Caki2 (cell line): ENCODE data around the gene CENPM. TPM values are rescaled to one million over a fixed set of nuclear protein-coding genes. Genes with fewer than 3 reads are reported as not detected.

Experiments used
- DNase-seq: peaks from one replicate; pipeline ENCODE4 v3.0.0-alpha.2; 2015; ENCODE audit warnings: low read depth
- in situ Hi-C: cut with HindIII; loops from 2 replicates; pipeline ENCODE4 v1.10.0; 2016; ENCODE audit warnings: low sequenced_read_pairs, low pct_unique_long_range_greater_than_20kb, mixed read lengths
- total RNA-seq: library from RNA; depleted of rRNA; stranded (reverse); fragments of >200 nt; shearing (Covaris generic); gene quantifications from 2 replicates; pipeline ENCODE4 v1.2.3, GENCODE V29; 2014; ENCODE audit warnings: low replicate concordance; rRNA removed

Gene CENPM, protein sequence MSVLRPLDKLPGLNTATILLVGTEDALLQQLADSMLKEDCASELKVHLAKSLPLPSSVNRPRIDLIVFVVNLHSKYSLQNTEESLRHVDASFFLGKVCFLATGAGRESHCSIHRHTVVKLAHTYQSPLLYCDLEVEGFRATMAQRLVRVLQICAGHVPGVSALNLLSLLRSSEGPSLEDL
- 72.2 and 118 TPM in 2 replicates for total RNA-seq

DNA sequence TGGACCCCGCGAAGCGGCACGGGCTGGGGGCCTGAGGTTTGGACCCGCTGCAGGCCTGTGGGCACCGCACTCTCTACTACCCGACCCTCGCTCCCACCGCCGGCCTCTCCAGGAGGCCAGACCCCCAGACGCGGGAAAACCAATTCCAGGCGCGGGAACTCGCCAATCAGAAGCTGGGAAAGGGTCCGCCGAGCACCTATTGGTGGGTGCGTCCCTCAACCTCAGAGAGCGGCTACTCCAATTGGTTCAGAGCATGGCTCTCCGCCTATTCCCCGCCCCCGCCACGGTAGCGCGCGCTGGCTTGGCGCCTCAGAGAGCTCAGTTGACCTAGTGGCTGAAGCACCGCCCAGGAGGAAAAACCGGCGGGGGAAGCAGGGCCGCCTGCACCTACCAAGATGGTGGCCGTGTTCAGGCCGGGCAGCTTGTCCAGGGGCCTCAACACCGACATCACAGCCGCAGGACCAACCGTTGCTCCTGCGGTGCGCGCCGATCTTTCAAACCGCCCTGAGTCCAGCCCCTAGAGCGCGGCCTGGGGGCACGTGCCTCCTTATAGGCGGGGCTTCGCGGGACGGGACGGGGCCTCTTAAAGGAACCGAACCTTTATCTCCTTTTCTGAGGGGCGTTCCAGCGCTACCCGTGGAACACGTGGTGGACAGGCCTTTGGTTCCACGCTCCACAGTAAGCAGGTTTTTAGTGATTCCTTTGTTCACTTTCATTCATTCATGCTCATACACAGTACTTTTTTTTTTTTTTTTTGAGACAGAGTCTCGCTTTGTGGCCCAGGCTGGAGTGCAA lies at the start of gene CENPM:
Gene CENPM, minus strand, starts transcription at position 524 of the 795 bp plus-strand sequence. Its CDS starts 76 bp downstream, at position 448.
- in situ Hi-C loops: no loop called here
- DNase-seq: peak; percentile 97

DNA sequence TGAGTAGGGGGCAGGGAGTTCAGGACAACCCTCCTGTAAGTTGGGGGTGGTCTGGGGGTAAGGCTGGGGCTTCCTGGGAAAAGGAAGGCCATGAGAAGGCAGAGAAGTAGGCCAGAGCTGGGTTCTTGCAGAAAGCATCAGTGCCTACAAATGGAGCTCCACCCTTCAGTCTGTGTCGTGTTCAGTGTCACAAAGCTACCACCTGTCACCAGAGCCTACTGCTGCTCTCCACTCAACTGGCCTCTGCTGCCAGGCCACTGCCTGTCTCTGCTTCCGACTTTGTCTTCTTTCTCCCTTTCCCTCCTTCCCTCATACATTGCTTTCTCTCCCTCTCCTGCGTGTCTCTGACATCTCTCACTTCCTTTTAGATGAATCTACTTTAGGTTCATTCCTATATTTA lies 48.3 kb upstream of the CENPM start:
- in situ Hi-C loops: no loop called here
- no peak for DNase-seq

DNA sequence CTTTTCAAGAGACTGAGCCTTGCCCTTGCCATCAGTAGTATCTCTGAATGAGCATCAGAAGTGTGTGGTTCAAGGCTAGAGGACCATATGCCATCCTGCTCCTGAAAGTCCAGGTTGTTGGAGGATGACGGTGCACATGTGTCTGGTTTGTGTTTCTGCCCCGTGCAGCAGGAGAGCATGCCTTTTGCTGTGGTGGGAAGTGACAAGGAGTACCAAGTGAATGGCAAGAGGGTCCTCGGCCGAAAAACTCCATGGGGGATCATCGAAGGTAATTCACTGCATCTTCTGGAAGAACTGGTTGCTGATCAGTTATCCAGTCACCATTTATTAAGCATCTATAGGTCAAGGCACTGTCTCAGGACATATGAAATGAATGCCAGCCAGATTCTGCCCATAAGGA lies 45.5 kb upstream of the CENPM start:
- in situ Hi-C loops: no loop called here
- DNase-seq: no peak

DNA sequence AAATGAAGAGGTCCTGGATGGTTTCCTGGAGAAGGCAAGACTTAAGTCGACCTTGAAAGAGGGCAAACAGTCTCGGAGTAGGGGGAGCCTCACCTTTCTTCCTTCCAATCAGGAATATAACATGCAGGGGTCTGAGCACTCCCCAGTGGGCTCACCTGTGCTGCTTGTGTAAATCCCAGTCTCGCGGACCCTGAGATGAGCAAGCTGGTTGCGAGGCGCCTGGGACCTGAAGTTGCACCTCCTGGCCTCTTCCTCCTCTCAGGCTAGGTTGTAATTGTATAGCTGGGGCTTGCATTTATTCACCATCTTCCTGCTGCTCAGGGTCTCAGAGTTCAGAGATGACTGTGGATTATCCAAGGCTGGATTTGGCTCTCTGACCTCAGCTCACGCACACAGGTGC lies 44.2 kb upstream of the CENPM start:
- DNase-seq: no peak
- in situ Hi-C loops: no loop called here

DNA sequence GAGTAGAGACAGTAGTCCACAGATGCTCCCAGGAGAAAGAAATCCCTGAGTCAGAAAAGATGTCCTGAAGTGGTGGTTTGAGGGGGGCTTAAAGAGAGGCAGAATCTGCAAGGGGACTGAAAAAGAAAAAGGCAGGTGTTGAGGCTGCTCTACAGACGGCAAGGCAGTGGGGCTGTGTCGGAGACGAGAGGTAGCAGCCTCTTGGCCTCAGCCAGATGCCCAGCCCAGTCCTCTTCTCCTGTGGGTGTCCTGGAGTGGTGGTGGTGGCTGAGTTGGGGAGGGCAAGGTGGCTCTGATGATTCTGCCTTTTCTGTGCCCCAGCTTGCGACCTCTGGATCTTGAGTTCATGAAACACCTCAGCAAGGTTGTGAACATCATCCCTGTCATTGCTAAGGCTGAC lies 42.3 kb upstream of the CENPM start:
- in situ Hi-C loops: no loop called here

DNA sequence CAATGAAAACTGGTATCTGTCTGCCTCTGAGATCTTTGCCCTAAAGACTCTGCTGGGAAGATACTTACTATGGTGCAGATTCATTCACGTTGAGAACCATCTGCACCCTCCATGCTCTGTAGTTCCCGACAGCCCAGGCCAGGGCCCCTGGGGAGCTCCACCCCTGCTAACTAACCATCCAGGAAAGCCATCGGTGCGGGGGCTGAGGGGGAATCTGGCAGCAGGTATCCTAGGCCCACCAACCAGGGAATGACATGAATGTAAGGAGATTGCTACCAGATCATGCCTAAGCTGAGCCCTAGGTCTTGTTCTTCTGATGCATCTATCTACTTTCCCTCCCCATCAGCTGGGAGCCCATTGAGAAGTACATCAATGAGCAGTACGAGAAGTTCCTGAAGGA lies 40.3 kb upstream of the CENPM start:
- in situ Hi-C loops: no loop called here
- DNase-seq: no peak

More for the DNA sequence above, 42.3 kb upstream of the CENPM start:
- no peak for DNase-seq

DNA sequence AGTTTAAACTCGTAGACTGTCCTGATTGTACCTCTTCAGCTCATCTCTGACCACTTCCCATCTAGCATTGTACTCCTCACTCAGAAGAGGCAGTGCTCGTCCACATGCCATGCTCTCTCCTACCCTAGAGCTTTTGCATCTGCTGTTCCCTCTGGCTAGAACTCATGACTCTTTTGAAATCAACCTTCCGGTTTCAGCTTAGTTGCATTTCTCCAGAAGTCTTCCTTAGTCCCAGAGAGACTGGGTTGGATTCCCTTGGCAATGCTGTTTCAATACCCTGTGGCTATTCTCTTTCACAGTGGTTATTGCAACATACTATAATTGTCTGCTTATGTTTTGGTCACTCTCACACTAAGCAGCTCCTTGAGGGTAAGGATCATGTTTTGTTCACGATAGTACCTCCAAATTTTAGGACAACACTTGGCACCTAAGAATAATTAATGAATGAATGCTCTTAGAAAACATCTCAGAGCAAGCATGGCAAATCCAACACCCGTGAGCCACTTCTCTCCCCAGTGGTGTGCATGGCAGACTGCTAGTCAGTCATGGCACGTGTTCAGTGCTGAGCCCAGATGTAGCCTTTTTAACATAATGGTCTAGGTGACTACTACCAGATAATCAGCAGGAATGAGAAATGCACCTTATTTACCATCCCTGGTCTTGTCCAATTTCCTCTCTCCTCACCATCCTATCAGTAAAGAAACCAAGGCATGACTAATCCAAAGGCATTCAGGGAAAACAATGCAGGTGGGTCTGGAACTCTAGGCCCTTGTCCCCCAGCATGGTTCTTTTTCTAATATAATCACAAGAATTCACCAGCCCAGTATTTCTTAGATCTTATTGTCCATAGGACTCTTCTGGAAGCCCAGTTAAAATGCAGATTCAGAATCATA lies 36.8 kb upstream of the CENPM start:
- in situ Hi-C loops: no loop called here
- DNase-seq: no peak

DNA sequence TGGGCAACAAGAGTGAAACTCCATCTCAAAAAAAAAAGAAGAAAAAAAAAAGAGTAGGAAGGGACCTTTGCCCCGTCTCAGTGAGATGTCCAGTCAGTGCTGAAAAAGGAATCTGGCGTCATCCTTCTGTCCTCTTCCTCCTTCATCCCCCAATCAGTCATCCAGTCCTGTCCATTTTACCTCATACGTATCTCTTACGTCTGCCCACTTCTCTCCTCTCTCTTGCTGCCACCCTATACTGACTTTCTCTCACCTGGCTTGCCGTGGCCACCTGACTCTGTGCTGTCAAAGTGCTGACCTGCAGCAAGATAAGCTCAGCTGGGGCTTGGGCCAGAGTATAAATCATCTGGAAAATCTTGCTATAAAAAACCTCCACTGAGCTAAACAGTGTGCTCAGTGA lies 35.9 kb upstream of the CENPM start:
- in situ Hi-C loops: no loop called here
- DNase-seq: no peak

DNA sequence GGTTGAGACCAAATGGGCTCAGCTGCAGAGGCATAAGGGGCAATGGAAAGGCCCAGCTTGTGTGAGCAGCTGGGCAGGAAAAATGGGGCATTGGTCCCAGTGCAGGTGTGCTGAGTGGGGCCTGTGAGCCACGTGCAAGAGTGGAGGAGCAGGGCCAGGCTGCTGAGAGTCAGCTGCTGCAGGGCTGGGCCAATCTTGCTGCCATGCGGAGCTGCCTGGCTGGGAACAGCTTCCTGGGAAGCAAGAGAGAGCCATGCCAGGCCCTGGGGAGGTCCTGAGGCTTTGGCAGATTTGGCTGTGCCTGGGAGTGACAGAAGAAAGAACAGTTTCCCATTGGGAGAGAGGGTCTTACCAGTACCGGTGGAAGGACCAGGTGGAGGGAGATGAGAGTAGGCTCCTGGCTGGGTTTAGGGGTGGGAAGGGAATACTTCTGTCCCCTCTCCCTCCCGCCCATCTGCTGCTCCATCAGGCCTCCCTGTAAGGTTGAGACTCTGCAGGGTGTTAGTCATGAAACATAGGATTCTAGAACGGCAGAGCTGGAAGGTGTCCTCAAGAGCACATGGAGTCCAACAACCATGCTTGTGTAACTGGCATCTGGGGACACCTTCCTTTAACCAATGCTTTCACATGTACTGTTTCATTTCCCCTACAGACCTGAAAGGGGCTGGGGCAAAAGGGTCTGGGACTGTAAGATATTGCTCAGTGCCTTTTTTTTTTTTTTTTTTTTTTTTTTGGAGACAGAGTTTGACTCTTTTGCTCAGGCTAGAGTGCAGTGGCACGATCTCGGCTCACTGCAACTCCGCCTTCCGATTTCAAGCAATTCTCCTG lies 32.7 kb upstream of the CENPM start:
- DNase-seq: no peak
- in situ Hi-C loops: no loop called here

DNA sequence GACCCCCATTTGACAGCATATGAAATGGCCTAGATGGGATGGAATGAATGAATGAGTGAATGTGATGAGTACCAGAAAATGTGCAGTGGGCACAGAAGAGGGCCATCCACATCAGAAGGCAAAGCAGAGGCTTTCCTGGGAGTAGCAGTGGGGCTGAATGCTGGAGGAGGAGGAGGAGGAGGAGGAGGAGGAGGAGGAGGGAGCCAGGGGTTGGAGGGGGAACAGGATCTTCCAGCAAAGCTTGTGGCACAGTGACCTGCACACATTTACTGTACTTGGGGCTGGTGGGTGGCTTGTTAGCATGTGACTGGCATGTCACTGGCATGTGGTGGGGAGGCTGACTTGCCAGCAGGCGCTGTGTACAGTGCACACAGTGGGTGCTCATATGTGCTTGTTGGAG lies 31.8 kb upstream of the CENPM start:
- no peak for DNase-seq

DNA sequence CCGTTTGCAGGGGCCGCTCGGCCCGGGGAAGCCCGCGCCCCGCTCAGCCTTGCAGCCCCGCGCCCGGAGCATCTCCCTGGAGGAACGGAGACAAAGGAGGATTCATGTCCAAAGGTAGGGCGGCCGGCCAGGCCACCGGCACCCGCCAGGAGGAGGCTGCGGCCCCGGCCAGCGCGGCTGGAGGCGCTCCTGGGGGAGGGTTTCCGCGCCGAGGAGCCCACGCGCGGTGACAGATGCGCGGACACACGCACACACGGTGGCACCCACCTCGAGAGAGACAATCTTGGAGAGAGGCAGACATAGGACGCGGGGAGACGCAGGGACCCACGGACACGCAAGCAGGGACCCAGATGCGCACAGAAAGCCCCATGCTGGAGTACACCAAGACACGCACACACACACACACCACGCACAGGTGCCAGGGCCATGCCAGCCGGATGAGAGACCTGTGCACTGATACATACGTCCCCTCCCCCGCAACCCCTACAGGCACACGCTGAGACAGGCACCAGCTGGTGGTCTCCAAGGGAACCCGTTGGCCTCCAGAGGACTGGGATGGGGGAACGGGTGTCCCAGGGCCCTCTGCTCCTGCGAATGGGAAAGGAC lies 30.1 kb upstream of the CENPM start:
- in situ Hi-C loops: no loop called here
- DNase-seq: no peak

More for the DNA sequence above, 31.8 kb upstream of the CENPM start:
- in situ Hi-C loops: no loop called here

DNA sequence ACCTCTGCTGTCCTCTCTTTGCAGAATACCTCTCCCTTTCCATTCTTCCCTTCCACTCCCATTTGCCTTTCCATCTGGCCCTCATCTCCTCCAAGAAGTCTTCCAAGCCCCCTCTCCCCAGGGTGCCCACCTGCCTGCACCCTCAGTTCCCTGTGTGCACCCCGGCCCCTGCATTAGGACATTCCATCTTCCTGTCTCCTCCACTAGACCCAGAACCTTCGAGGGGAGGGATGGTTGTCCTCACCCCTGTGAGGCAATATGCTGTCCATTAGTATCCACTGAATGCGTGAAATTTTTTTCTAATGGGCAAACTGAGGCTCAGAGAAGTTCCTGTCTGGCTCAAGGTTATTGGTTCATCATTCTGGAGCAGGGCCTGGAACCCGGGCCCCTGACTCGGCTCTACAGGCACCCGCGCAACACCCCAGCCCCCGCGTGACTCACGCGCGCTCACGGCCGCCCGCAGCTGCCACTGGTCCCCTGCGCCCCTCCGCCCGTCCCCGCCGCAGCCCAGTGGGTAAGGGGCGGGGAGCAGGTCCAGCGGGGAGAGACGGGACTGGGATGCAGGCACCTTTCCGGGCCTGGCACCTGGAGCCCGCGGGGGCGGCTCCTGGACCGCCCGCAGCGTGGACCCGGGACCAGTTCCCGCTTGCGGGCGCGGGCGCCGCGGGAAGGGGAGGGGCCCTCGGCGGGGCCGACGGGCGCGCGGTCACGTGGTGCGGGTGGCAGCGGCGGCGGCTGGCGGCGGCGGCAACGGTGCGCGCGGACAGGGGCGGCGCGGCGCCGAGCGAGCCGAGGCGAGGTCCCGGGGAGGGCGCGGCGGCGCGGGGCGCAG lies 29.3 kb upstream of the CENPM start:
- in situ Hi-C loops: no loop called here
- DNase-seq: no peak

DNA sequence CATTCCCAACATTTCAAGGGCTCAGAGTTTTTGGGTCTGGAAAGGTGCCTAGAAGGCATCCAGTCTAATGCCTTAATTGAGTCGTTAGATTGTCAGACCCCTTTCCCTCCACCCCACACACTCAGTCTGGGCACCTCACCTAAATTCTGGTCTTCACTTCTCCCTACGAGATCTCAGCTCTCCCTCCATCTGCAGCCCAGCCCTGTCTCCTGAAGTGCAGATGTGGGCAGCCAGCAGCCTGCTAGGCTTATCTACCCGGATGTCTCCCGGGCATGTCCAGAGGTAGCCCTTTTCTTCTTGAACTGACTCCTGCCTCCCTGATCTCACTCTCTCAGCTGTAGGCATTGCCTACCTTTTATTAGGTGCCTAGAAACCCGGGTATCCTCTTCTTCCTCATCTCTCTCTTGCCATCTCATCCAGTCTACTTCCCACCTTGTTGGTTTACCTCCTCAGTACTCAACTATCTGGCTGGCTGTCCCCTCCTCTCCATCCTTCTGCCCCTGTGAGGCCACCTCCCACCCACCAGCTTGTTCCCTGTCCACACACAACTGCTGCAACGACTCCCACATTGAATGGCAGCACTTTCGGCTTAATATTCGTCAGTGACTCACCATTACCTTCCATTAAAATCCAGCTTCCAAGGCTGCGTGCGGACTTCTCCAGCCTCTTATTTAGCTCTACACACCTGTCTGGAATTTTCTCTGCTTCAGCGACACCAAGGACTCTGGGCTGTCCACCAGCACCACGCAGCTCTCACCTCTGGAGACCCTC lies 28.5 kb upstream of the CENPM start:
- DNase-seq: no peak
- in situ Hi-C loops: no loop called here

DNA sequence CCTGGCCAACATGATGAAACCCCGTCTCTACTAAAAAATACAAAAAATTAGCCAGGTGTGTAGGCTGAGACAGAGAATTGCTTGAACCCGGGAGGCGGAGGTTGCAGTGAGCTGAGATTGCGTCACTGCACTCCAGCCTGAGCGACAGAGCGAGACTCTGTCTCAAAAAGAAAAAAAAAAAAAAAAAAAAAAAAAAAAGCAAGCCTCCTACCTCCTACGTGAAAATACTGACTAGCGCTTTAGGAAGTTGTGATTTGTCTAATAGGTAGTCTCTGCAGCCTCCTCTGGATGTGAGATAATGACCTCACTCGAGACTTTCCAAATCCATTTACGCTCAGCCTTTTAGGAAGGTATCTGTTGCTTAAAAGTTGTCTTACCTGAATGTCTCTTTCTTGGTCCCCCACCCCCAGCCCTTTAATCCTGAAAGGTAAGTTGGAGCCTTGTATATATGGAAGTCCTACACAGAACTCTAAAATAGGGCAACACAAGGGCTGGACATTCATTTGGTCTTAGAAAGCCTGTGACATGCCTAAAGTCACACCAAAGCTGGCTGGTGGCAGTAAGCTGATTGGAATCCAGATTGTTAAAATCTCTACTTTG lies 27.8 kb upstream of the CENPM start:
- in situ Hi-C loops: no loop called here
- DNase-seq: no peak

DNA sequence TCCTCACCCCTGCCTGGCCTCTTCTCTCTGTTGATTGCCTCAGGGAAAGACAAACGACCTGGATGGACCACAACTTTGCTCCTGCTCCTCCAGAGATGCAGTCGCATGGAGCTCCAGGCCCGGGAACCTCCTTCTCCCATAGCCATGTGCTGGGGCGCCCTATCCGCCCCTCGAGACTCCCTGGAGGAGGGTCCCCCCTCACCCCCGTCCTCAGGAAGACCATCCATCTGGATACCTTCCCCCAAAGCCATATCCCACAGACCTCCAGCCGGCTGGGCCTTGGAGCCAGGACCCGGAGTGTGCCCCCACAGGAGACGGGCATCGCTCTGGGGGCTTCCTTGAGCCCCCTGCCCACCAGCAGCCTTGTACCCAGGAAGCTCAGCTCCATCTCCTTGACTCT lies 24.5 kb upstream of the CENPM start:
- in situ Hi-C loops: no loop called here
- DNase-seq: no peak

DNA sequence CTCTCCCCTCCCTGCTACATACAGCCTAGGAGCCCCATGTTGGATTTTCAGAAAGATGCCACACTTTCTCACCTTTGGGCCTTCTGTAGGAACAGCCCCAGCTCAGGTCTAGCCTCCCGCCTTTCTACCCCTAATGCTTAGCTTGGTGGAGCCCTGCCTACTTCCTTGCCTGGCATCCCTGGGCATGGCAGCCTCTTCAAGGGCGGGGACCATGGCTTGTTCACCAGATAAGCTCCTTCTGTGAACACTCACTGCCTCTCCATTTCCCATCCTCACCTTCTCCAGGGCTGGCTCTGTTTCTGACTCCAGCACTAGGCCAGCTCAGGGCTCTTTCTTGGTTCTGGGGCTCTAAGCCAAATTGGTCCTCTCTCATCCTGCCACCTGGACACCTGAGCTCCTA lies 23.6 kb upstream of the CENPM start:
- in situ Hi-C loops: no loop called here
- no peak for DNase-seq
